HCT116 (cell line): Measurements from ENCODE around the gene GPR32.

ENCODE experiments used
- CEBPB ChIP-seq: IDR thresholded peaks from 2 replicates; pipeline ENCODE4 v1.6.1; 2012; ENCODE audit warnings: low read depth
- EGR1 ChIP-seq: IDR thresholded peaks from 2 replicates; pipeline ENCODE4 v1.6.1; 2012; ENCODE audit warnings: low read depth
- EZH2 ChIP-seq: fragments of 200-600 bp; sonication (generic); IDR thresholded peaks from 2 replicates; pipeline ENCODE4 v1.6.1; 2017; ENCODE audit warnings: antibody characterized with exemption, mixed run types
- EZH2phosphoT487 ChIP-seq: fragments of 200-600 bp; IDR thresholded peaks from 2 replicates; pipeline ENCODE4 v1.6.1; 2018; ENCODE audit warnings: antibody characterized with exemption, borderline replicate concordance
- JUND ChIP-seq: IDR thresholded peaks from 2 replicates; pipeline ENCODE4 v1.6.1; 2012
- POLR2A ChIP-seq: IDR thresholded peaks from 2 replicates; pipeline ENCODE4 v1.7.0; 2011; ENCODE audit warnings: borderline replicate concordance; ENCODE audit not compliant: insufficient read depth, insufficient read length; ENCODE audit errors: extremely low read depth
- POLR2AphosphoS5 ChIP-seq: IDR thresholded peaks from 2 replicates; pipeline ENCODE4 v1.6.1; 2011; ENCODE audit warnings: mild to moderate bottlenecking, low read depth, low read length, moderate library complexity
- SIN3A ChIP-seq: IDR thresholded peaks from 2 replicates; pipeline ENCODE4 v1.6.1; 2012; ENCODE audit warnings: low read depth
- TCF7L2 ChIP-seq: IDR thresholded peaks from 2 replicates; pipeline ENCODE4 v1.7.0; 2011; ENCODE audit warnings: borderline replicate concordance, inconsistent platforms; ENCODE audit not compliant: insufficient read depth, insufficient read length; ENCODE audit errors: extremely low read depth
- TF ChIP-seq, protein P1 (sequence below), 3 experiments: fragments of 200-600 bp in 1 of 3; sonication (generic) in 1 of 3; IDR thresholded peaks in 2 of 3; conservative IDR thresholded peaks in 1 of 3; 2 replicates each; pipeline ENCODE4 v1.5.1; 2012 to 2017; ENCODE audit warnings: low read depth in 2 of 3, low read length in 2 of 3, antibody characterized with exemption in 1 of 3, borderline replicate concordance in 1 of 3, control low read depth in 1 of 3, mild to moderate bottlenecking in 1 of 3, mixed read lengths in 1 of 3, mixed run types in 1 of 3, moderate library complexity in 1 of 3; ENCODE audit not compliant: insufficient read depth in 1 of 3
- TF ChIP-seq, protein P2 (sequence below): IDR thresholded peaks from 2 replicates; pipeline ENCODE4 v1.6.1; 2012
- TF ChIP-seq, protein P3 (sequence below): IDR thresholded peaks from 2 replicates; pipeline ENCODE4 v1.6.1; 2012; ENCODE audit warnings: low read depth
- TF ChIP-seq, protein P4 (sequence below): IDR thresholded peaks from 2 replicates; pipeline ENCODE4 v1.6.1; 2012
- TF ChIP-seq, protein P5 (sequence below): IDR thresholded peaks from 2 replicates; pipeline ENCODE4 v1.6.1; 2011; ENCODE audit warnings: mild to moderate bottlenecking, low read length, moderate library complexity; ENCODE audit not compliant: insufficient replicate concordance; ENCODE audit errors: extremely low read depth

DNA sequence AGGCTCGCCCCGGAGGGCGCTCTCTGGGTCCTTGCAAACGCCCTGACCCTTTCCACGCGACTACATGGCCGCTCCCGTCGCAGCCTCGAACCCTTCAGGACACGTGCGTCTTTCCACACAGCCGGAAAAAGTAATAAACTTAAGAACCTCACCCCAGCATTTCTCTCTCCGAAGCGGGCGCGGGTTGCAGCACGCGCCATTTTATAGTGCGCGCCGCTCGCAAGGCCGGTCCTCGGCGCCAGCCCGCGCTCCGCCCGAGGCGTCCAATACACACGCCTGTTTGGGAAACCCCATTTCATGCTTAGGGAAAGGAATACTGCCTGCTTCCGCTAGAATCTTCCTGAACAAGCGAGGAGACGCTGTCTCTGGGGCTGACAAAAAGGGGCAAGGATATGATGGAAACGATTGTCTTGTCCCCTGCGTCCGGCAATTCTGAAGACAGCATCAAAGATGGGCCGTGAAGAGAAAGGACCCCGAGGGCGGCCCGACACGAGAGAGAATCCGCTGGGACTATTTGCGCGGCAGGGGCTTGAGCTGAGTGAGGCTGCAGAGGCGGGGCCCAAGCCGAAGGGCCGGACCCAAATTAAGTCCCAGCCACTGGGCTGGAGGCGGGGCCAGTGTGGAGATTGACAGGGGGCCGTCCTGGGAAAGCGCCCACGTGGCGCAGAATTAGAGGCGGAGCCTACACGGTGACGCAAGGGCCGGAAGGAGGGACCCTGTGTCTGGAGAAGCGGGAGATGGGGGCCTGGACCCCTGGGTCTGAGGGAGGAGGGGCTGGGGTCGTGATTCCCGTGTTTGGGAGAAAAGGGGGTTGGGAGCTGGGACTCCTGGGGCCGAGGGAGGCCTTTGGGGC, 34.4 kb downstream of the GPR32 start:
- TF ChIP-seq, protein P1, sequence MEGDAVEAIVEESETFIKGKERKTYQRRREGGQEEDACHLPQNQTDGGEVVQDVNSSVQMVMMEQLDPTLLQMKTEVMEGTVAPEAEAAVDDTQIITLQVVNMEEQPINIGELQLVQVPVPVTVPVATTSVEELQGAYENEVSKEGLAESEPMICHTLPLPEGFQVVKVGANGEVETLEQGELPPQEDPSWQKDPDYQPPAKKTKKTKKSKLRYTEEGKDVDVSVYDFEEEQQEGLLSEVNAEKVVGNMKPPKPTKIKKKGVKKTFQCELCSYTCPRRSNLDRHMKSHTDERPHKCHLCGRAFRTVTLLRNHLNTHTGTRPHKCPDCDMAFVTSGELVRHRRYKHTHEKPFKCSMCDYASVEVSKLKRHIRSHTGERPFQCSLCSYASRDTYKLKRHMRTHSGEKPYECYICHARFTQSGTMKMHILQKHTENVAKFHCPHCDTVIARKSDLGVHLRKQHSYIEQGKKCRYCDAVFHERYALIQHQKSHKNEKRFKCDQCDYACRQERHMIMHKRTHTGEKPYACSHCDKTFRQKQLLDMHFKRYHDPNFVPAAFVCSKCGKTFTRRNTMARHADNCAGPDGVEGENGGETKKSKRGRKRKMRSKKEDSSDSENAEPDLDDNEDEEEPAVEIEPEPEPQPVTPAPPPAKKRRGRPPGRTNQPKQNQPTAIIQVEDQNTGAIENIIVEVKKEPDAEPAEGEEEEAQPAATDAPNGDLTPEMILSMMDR (IDR thresholded peaks at IDR 0.05 in 2 of 3, conservative IDR thresholded peaks at IDR 0.05 in 1 of 3; ENCODE audit: borderline replicate concordance in 1 of 3, insufficient read depth in 1 of 3, low read depth in 2 of 3, low read length in 2 of 3), result no peak
- TF ChIP-seq POLR2A (peak; percentile 98), TCF7L2 (peak; percentile 26), EZH2 (no peak), JUND (peak; percentile 22; the same call in 1 of the 2 replicates), SIN3A (peak; percentile 94), EGR1 (no peak), CEBPB (peak; percentile 73), EZH2phosphoT487 (no peak), POLR2AphosphoS5 (peak; percentile 99)
- TF ChIP-seq, protein P2, sequence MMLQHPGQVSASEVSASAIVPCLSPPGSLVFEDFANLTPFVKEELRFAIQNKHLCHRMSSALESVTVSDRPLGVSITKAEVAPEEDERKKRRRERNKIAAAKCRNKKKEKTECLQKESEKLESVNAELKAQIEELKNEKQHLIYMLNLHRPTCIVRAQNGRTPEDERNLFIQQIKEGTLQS, result no peak
- TF ChIP-seq, protein P3, sequence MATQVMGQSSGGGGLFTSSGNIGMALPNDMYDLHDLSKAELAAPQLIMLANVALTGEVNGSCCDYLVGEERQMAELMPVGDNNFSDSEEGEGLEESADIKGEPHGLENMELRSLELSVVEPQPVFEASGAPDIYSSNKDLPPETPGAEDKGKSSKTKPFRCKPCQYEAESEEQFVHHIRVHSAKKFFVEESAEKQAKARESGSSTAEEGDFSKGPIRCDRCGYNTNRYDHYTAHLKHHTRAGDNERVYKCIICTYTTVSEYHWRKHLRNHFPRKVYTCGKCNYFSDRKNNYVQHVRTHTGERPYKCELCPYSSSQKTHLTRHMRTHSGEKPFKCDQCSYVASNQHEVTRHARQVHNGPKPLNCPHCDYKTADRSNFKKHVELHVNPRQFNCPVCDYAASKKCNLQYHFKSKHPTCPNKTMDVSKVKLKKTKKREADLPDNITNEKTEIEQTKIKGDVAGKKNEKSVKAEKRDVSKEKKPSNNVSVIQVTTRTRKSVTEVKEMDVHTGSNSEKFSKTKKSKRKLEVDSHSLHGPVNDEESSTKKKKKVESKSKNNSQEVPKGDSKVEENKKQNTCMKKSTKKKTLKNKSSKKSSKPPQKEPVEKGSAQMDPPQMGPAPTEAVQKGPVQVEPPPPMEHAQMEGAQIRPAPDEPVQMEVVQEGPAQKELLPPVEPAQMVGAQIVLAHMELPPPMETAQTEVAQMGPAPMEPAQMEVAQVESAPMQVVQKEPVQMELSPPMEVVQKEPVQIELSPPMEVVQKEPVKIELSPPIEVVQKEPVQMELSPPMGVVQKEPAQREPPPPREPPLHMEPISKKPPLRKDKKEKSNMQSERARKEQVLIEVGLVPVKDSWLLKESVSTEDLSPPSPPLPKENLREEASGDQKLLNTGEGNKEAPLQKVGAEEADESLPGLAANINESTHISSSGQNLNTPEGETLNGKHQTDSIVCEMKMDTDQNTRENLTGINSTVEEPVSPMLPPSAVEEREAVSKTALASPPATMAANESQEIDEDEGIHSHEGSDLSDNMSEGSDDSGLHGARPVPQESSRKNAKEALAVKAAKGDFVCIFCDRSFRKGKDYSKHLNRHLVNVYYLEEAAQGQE, result no peak
- TF ChIP-seq, protein P4, sequence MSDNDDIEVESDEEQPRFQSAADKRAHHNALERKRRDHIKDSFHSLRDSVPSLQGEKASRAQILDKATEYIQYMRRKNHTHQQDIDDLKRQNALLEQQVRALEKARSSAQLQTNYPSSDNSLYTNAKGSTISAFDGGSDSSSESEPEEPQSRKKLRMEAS, result peak; percentile 94
- TF ChIP-seq, protein P5, sequence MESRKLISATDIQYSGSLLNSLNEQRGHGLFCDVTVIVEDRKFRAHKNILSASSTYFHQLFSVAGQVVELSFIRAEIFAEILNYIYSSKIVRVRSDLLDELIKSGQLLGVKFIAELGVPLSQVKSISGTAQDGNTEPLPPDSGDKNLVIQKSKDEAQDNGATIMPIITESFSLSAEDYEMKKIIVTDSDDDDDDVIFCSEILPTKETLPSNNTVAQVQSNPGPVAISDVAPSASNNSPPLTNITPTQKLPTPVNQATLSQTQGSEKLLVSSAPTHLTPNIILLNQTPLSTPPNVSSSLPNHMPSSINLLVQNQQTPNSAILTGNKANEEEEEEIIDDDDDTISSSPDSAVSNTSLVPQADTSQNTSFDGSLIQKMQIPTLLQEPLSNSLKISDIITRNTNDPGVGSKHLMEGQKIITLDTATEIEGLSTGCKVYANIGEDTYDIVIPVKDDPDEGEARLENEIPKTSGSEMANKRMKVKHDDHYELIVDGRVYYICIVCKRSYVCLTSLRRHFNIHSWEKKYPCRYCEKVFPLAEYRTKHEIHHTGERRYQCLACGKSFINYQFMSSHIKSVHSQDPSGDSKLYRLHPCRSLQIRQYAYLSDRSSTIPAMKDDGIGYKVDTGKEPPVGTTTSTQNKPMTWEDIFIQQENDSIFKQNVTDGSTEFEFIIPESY, result peak; percentile 25
